HCT116 (cell line): Measurements from ENCODE around the gene RSRC1. TPM values are rescaled to one million over a fixed set of nuclear protein-coding genes. Genes with fewer than 3 reads are reported as not detected.

Source experiments
- ATAC-seq: fragments of 200-7000 bp; cut with Tn5 transposase; 2 replicates; pipeline ENCODE4 v1.9.1; 2020; ENCODE audit warnings: mild to moderate bottlenecking, moderate library complexity
- BruUV-seq: library from RNA; stranded (reverse); fragments of 400-500 nt; replicated peaks from 2 replicates; lab custom pipeline; 2021; lab: Mats Ljungman, UMichigan
- CTCF ChIA-PET: fragments of 300-600 bp; sonication (Branson Sonifier 250); formaldehyde crosslinking; loops from one replicate; lab custom pipeline; 2021; ENCODE audit warnings: antibody characterized with exemption; lab: Charles Lee
- POLR2A ChIA-PET: fragments of 300-600, 350-600 bp; sonication (Branson Sonifier 250); formaldehyde crosslinking; loops from one replicate; lab custom pipeline; 2021; ENCODE audit warnings: antibody characterized with exemption; lab: Charles Lee
- RAD21 ChIA-PET, 2 experiments: fragments of 300-600 bp; sonication (Branson Sonifier 250); formaldehyde crosslinking; loops; one replicate each; lab custom pipeline; 2023; ENCODE audit warnings: low total read pairs in 2 of 2; ENCODE audit not compliant: uncharacterized antibody in 2 of 2, unreplicated experiment in 2 of 2, low non-redundant PET in 1 of 2; lab: Charles Lee
- DNase-seq: peaks from one replicate; pipeline ENCODE4 v3.0.0-alpha.2; 2010; ENCODE audit warnings: low read depth, low spot score
- H2AFZ ChIP-seq: fragments of 200-600 bp; shearing (Covaris generic), sonication (generic); 2 replicates; pipeline ENCODE4 v1.6.1; 2017; ENCODE audit warnings: low read depth, mixed run types, mixed read lengths, antibody characterized with exemption, low read length; ENCODE audit not compliant: poor library complexity, severe bottlenecking
- H3K27ac ChIP-seq: 2 replicates; pipeline ENCODE4 v1.5.1; 2012; ENCODE audit warnings: low read depth, low read length
- H3K27me3 ChIP-seq: fragments of 200-600 bp; sonication (generic); 2 replicates; pipeline ENCODE4 v1.6.1; 2016; ENCODE audit warnings: mixed run types, low read length, mixed read lengths; ENCODE audit not compliant: insufficient read depth
- H3K36me3 ChIP-seq, 2 experiments: fragments of 200-500 bp in 1 of 2; fragments of 200-600 bp in 1 of 2; sonication (Bioruptor generic) in 1 of 2; sonication (generic) in 1 of 2; 2 replicates each; pipeline versions ENCODE4 v1.5.1 to v1.6.1; 2014 to 2016; ENCODE audit warnings: low read length in 2 of 2, inconsistent platforms in 1 of 2, mixed read lengths in 1 of 2, mixed run types in 1 of 2; ENCODE audit not compliant: insufficient read depth in 2 of 2, control insufficient read depth in 1 of 2
- H3K4me1 ChIP-seq, 2 experiments: fragments of 200-600 bp in 1 of 2; sonication (generic) in 1 of 2; 2 replicates each; pipeline versions ENCODE4 v1.5.1 to v1.6.1; 2012 to 2017; ENCODE audit warnings: low read length in 2 of 2, inconsistent platforms in 1 of 2, mild to moderate bottlenecking in 1 of 2, mixed read lengths in 1 of 2, mixed run types in 1 of 2, moderate library complexity in 1 of 2; ENCODE audit not compliant: insufficient read depth in 2 of 2, control insufficient read depth in 1 of 2
- H3K4me2 ChIP-seq: fragments of 200-600 bp; sonication (generic); 2 replicates; pipeline ENCODE4 v1.6.1; 2017; ENCODE audit warnings: mixed run types, low read length, mixed read lengths
- H3K4me3 ChIP-seq, 2 experiments: fragments of 200-600 bp in 1 of 2; sonication (generic) in 1 of 2; replicated peaks in 1 of 2; 2 replicates each; pipeline ENCODE4 v1.5.1; 2011 to 2016; ENCODE audit warnings: low read length in 2 of 2, control low read depth in 1 of 2, low read depth in 1 of 2, mild to moderate bottlenecking in 1 of 2, mixed read lengths in 1 of 2, mixed run types in 1 of 2
- H3K79me2 ChIP-seq: fragments of 200-600 bp; sonication (generic); 2 replicates; pipeline ENCODE4 v1.6.1; 2017; ENCODE audit warnings: mild to moderate bottlenecking, mixed run types, low read length, moderate library complexity, mixed read lengths; ENCODE audit not compliant: insufficient read depth
- H3K9ac ChIP-seq: fragments of 200-600 bp; sonication (generic); 2 replicates; pipeline ENCODE4 v1.6.1; 2016; ENCODE audit warnings: low read length, mixed read lengths
- H3K9me2 ChIP-seq: fragments of 200-600 bp; sonication (generic), shearing (Covaris generic); 2 replicates; pipeline ENCODE4 v1.6.1; 2017; ENCODE audit warnings: mixed run types, mild to moderate bottlenecking, moderate library complexity; ENCODE audit not compliant: insufficient read depth
- H3K9me3 ChIP-seq, 2 experiments: fragments of 200-500 bp in 1 of 2; fragments of 200-600 bp in 1 of 2; sonication (Bioruptor generic) in 1 of 2; sonication (generic) in 1 of 2; 2 replicates each; pipeline ENCODE4 v1.6.1; 2014 to 2017; ENCODE audit warnings: low read length in 2 of 2, mixed read lengths in 2 of 2, inconsistent platforms in 1 of 2, low read depth in 1 of 2, mild to moderate bottlenecking in 1 of 2, mixed run types in 1 of 2, moderate library complexity in 1 of 2; ENCODE audit not compliant: control insufficient read depth in 1 of 2, insufficient read depth in 1 of 2
- H4K20me1 ChIP-seq: fragments of 200-600 bp; sonication (generic), shearing (Covaris generic); 2 replicates; pipeline ENCODE4 v1.6.1; 2017; ENCODE audit warnings: mixed run types, mild to moderate bottlenecking, moderate library complexity; ENCODE audit not compliant: insufficient read depth
- EZH2phosphoT487 ChIP-seq: fragments of 200-600 bp; IDR thresholded peaks from 2 replicates; pipeline ENCODE4 v1.6.1; 2018; ENCODE audit warnings: antibody characterized with exemption, borderline replicate concordance
- FOSL1 ChIP-seq: IDR thresholded peaks from 2 replicates; pipeline ENCODE4 v1.6.1; 2012; ENCODE audit warnings: low read depth
- JUND ChIP-seq: IDR thresholded peaks from 2 replicates; pipeline ENCODE4 v1.6.1; 2012
- MAX ChIP-seq: IDR thresholded peaks from 2 replicates; pipeline ENCODE4 v1.6.1; 2012
- RAD21 ChIP-seq: IDR thresholded peaks from 2 replicates; pipeline ENCODE4 v1.6.1; 2012; ENCODE audit warnings: low read depth, mild to moderate bottlenecking
- REST ChIP-seq: IDR thresholded peaks from 2 replicates; pipeline ENCODE4 v1.6.1; 2012; ENCODE audit warnings: low read depth
- SP1 ChIP-seq: IDR thresholded peaks from 2 replicates; pipeline ENCODE4 v1.6.1; 2012; ENCODE audit warnings: low read depth
- intact Hi-C: fragments of 100-400 bp; cut with micrococcal nuclease; formaldehyde crosslinking; loops from 2 replicates; pipeline ENCODE4 v1.10.0; 2022
- total RNA-seq: library from RNA; stranded (reverse); gene quantifications from one replicate; pipeline ENCODE4 v1.2.1, GENCODE V29; 2021; ENCODE audit not compliant: unreplicated experiment

Gene RSRC1
- total RNA-seq, 1 experiment from 2014 or later: 37.1 TPM

GRCh38 chr3:158354713-158355112 lies 244.8 kb downstream of the RSRC1 start:
- TF ChIP-seq RAD21: no peak
- TF ChIP-seq REST: no peak
- ChIA-PET CTCF (no interaction called here), POLR2A (no interaction called here), RAD21 (no interaction called here)
- no peak overlapping the region for H3K9ac ChIP-seq
- H3K9me2 ChIP-seq: no peaks in the 10 kb centered on the region
- intact Hi-C loops: no loop called here
- no peak overlapping the region for H3K4me3 ChIP-seq
- H3K27ac ChIP-seq: no peak overlapping the region
- DNase-seq: no peak
- no peaks in the 10 kb centered on the region for H3K79me2 ChIP-seq
- H3K9me3 ChIP-seq: no peaks in the 10 kb centered on the region
- no peaks in the 10 kb centered on the region for H3K36me3 ChIP-seq
- BruUV-seq: no TSS peak
- no peak for ATAC-seq
- no peaks in the 10 kb centered on the region; the same call in 1 of the 2 replicates for H4K20me1 ChIP-seq
- no peak overlapping the region for H3K4me2 ChIP-seq
- H3K4me1 ChIP-seq: no peaks in the 10 kb centered on the region
- no peak overlapping the region for H2AFZ ChIP-seq
- H3K27me3 ChIP-seq: no peaks in the 10 kb centered on the region

GRCh38 chr3:158355623-158356588 lies 246.0 kb downstream of the RSRC1 start:
- Histone ChIP-seq H3K4me3 (no peak overlapping the region), H3K4me1 (no peaks in the 10 kb centered on the region), H3K9me3 (no peaks in the 10 kb centered on the region), H2AFZ (no peak overlapping the region), H3K4me2 (no peak overlapping the region), H4K20me1 (no peaks in the 10 kb centered on the region; the same call in 1 of the 2 replicates), H3K27ac (no peak overlapping the region), H3K9me2 (no peaks in the 10 kb centered on the region), H3K9ac (no peak overlapping the region), H3K27me3 (no peaks in the 10 kb centered on the region), H3K79me2 (no peaks in the 10 kb centered on the region), H3K36me3 (no peaks in the 10 kb centered on the region)
- TSS peak; percentile 26 for BruUV-seq
- POLR2A ChIA-PET: no interaction called here
- intact Hi-C loops: no loop called here
- DNase-seq (no peak), ATAC-seq (no peak)
- RAD21 ChIA-PET: no interaction called here
- TF ChIP-seq SP1 (no peak), JUND (no peak), MAX (no peak), EZH2phosphoT487 (no peak), FOSL1 (no peak)
- CTCF ChIA-PET: no interaction called here
